Epithelial cell of proximal tubule (primary cell): ENCODE measurements around the gene DCTN3. TPM values are rescaled to one million over a fixed set of nuclear protein-coding genes. Genes with fewer than 3 reads are reported as not detected.

Source experiments
- DNase-seq: peaks from one replicate; pipeline ENCODE4 v3.0.0-alpha.2; 2011; ENCODE audit warnings: low read depth
- H3K4me3 ChIP-seq: 2 replicates; pipeline ENCODE4 v1.5.1; 2011; ENCODE audit warnings: low read depth, mild to moderate bottlenecking, low read length
- total RNA-seq: library from RNA; depleted of rRNA; stranded (reverse); fragments of >200 nt; gene quantifications from 2 replicates; pipeline ENCODE4 v1.2.3, GENCODE V29; 2015
- TF ChIP-seq, protein P1 (sequence below): conservative IDR thresholded peaks from 2 replicates; pipeline ENCODE4 v1.5.1; 2012; ENCODE audit warnings: low read depth, mild to moderate bottlenecking, low read length

Gene DCTN3
- total RNA-seq, 1 donor from 2014 or later = 90.6 TPM

DNA sequence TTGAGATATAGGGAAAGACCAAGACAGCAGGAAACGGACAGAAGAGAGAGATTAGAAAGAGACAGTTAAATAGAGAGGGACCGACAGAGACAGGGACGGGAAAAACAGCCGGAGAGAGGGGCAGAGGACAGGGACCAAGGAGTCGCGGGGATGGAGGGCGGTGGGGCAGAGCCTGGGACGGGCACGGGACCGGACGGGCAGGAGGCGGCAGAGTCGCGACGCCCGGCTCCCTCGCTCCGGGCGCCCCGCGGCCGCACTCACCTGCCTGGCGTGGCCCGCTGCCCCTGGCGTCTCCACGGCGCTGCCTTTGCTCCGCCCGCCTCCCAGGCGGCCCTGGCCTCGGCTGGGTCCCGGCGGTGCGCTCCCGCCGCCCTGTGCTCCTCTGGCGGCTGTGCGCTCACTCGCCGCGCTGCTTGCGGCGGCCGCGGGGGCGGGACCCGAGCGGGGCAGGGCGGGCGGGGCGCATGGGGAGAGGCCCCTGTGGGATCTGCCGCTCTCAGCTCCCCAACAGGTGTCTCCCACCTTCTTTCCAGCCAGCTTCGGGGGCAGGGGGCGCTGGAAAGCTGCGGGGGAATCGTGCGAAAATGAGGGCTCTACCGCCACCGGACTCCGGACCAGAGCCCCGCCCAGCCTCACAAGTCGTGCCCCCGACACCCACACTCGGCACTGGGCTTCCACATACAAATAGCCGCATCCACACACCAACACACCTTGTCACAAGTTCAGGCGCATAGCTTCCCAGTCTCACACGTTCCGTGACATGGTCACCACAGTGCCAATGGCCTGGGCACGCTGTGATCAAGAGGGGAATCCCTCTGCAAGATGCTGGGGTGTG lies 8.6 kb upstream of the DCTN3 start, which contains the start of gene ARID3C:
Gene ARID3C, minus strand, starts transcription at position 411 of the 835 bp plus-strand sequence. CDS start 1,052 bp downstream, outside the sequence.
- peak within 1 kb of the TSS; percentile 45 for H3K4me3 ChIP-seq
- TF ChIP-seq, protein P1, sequence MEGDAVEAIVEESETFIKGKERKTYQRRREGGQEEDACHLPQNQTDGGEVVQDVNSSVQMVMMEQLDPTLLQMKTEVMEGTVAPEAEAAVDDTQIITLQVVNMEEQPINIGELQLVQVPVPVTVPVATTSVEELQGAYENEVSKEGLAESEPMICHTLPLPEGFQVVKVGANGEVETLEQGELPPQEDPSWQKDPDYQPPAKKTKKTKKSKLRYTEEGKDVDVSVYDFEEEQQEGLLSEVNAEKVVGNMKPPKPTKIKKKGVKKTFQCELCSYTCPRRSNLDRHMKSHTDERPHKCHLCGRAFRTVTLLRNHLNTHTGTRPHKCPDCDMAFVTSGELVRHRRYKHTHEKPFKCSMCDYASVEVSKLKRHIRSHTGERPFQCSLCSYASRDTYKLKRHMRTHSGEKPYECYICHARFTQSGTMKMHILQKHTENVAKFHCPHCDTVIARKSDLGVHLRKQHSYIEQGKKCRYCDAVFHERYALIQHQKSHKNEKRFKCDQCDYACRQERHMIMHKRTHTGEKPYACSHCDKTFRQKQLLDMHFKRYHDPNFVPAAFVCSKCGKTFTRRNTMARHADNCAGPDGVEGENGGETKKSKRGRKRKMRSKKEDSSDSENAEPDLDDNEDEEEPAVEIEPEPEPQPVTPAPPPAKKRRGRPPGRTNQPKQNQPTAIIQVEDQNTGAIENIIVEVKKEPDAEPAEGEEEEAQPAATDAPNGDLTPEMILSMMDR = no peak
- DNase-seq = no peak

DNA sequence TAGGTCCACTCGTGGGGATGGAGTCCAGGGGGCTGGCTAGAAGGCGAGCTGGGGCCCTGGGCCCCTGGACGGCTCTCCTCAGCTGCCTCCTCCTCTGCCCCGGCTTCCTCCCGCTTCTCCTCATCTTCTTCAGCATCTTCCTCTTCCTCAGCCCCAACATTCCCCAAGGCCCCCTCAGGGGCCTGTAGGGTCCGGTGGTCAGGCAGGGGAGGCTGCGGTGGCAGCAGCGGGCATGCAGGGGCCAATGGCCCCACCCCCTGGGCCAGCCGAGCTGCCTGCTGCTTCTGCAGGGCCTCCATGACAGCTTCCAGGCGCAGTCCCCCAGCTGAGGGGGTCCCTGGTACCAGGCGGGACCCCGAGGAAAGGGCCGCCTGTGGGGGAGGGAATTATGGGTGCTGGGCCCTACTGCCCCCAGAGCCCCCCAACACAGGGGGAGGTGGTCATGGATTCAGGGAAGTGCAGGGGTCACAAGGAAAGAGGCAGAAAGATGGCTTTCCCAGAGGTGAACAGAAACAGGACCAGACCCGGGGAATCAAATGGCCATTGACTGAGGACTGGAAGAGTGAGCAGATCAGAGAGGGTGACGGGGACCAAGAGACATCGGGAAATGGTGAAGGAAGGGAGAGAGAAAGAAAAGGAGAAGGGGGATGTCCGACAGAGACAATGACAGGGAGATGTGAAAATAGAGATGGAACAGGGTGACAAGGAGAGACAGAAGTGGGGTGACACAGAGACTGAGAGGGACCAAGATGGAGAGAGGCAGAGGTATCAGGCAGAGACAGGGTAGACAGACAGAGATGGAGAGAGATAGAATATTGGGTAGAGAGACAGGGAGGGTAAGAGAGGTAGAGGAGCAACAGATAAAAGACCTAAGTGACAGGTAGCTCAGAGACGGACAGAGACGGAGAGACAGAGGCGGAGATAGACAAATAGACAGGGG lies 7.7 kb upstream of the DCTN3 start:
- H3K4me3 ChIP-seq = peak overlapping the region; percentile 45
- DNase-seq = no peak
- TF ChIP-seq, protein P1 = no peak

DNA sequence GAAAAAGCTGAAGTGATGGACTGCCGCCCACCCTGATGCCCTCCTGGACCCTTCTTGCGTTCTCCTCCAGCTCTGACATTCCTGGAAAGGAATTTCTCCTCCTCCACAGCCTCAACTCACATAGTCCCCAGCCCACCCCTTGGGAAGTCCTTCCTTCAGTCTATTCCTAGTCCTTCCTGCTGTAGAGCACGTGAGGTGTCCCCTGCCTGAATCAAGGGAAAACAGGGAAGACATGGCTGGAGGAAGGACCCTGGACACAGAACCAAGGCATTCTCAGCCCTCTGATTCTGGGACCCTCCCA lies 4.8 kb upstream of the DCTN3 start:
- no peak for DNase-seq
- no peak overlapping the region for H3K4me3 ChIP-seq
- TF ChIP-seq, protein P1 = no peak

DNA sequence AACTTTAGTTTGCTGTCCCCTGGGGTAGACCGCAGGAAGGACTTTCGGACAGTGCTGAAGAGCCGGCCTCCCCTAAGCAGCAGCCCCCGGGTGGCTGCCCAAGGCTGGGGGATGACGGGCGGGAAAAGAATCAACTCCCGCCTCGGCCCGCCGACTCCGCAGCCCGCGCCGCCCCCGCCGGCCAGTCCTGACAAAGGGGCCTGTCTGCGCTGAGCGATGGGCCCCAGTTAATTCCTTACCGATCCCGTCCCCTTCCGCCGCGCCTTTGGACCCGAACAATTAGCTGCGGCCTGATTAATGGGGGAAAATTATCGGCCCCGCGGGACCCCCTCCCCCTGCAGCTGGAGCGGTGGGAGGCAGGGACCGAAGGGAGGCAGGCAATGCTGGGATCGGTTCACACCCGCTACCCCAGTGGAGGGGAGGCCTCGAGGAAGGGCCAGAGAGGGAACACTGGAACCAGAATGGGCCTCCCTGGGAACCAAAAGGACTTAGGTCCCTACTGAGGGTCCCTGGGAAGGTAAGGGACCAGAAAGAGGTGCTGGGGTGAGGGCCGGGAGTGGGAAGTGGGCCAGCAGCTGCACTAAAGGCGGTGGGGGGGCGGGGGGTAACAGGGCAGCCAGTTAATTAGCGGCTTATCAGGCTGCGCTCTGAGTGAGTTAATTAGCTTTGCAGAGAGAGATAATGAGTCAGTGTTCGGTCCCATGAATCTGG lies 4.3 kb upstream of the DCTN3 start:
- no peak for DNase-seq
- H3K4me3 ChIP-seq = no peak overlapping the region
- TF ChIP-seq, protein P1 = no peak

DNA sequence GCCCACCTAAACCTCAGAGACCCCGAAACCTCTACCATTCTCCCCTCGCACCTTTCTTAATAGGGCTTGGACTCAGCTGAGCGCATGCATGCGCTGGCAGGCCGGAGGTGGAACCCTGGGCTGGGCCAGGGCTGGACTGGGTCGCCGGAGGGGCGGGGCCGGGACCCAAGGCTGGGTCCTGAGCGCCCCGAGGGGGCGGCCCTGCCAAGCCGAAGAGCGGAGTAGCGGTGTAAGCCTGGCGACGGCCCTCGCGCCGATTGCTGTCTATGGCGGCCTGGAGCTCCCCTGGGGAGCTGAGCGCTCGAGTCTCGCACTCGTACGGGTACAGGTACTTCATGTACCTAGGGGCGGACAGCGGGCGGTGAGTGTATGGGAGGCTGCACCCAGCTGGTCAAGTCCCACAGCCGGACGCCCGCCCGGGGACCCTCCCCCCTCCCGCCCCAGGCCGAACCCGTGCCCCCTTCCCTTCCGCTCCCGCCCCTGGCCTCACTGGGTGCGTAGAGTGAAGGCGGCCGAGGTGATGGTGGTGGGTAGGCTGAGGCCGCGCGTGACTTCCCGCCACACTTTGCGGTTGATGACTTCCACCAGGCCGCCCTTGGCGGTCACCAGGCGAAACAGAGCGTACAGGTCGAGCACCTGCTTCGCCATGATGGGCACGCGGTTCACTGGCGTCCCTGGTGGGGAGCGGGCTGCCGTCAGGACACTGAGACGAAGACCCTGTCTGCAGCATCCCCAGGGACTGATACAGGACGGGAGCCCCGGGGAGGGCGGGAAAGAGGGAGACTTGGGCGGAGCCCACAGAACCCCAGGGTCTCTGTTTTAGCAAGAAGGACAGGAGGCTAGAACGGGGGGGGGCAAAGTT lies 3.3 kb upstream of the DCTN3 start:
- no peak for DNase-seq
- TF ChIP-seq, protein P1 = no peak
- no peak overlapping the region for H3K4me3 ChIP-seq

DNA sequence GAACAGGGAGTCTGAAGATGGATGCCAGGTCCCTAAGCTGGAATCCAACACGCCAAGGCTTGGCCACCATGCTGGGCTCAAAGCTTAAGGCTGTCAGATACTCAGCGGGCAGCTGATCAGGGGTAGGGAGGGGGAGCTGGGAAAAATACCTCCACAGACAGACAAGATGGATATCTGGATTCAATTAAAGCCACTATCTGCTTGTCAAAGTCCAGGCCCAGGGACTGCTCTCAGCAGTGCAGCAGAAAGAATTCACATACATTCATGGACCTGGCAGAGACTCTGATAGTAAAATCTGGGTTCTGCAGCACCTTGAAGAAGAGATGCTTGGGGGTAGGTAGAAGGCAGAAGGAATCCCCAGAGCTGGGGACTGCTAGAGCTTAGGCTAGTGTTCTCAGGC lies 5.2 kb downstream of the DCTN3 start:
- TF ChIP-seq, protein P1 = no peak
- DNase-seq = no peak
- no peak overlapping the region for H3K4me3 ChIP-seq
